Measurements from ENCODE around the gene ADAMTS2. TPM values are rescaled to one million over a fixed set of nuclear protein-coding genes. Genes with fewer than 3 reads are reported as not detected.

ADAMTS2 gene
- total RNA-seq, 1 experiment from 2014 or later = 3.9 TPM

GRCh38 chr5:179296150-179296821, 49.0 kb downstream of the ADAMTS2 start:
- no peaks in the 10 kb centered on the region for H3K9me2 ChIP-seq (ENCODE audit: insufficient read depth)
- H3K4me2 ChIP-seq (ENCODE audit: low read length) = no peak overlapping the region
- BruUV-seq (replicated peaks) = no TSS peak
- ChIA-PET POLR2A (no interaction called here), RAD21 (ENCODE audit: low non-redundant PET in 1 of 2, low total read pairs in 2 of 2, uncharacterized antibody in 2 of 2, unreplicated experiment in 2 of 2) (no interaction called here), CTCF (no interaction called here)
- H3K27me3 ChIP-seq (ENCODE audit: insufficient read depth, low read length) = no peaks in the 10 kb centered on the region
- no peaks in the 10 kb centered on the region for H3K79me2 ChIP-seq (ENCODE audit: insufficient read depth, low read length)
- TF ChIP-seq ATF3 (IDR thresholded peaks at IDR 0.05) = no peak
- TF ChIP-seq POLR2AphosphoS5 (IDR thresholded peaks at IDR 0.05; ENCODE audit: low read depth, low read length) = no peak
- no peak for TF ChIP-seq CEBPB (IDR thresholded peaks at IDR 0.05; ENCODE audit: low read depth)
- no peak for TF ChIP-seq MAX (IDR thresholded peaks at IDR 0.05)
- TF ChIP-seq JUND (IDR thresholded peaks at IDR 0.05) = no peak
- TF ChIP-seq POLR2A (IDR thresholded peaks at IDR 0.05; ENCODE audit: borderline replicate concordance, extremely low read depth, insufficient read depth, insufficient read length) = no peak
- TF ChIP-seq ZBTB33 (IDR thresholded peaks at IDR 0.05; ENCODE audit: extremely low read depth, insufficient replicate concordance, low read length) = no peak
- TF ChIP-seq TCF7L2 (IDR thresholded peaks at IDR 0.05; ENCODE audit: borderline replicate concordance, extremely low read depth, insufficient read depth, insufficient read length) = no peak
- TF ChIP-seq ELF1 (IDR thresholded peaks at IDR 0.05; ENCODE audit: borderline replicate concordance, low read depth) = no peak
- TF ChIP-seq REST (IDR thresholded peaks at IDR 0.05; ENCODE audit: low read depth) = no peak
- no peak for TF ChIP-seq EZH2phosphoT487 (IDR thresholded peaks at IDR 0.05; ENCODE audit: borderline replicate concordance)
- TF ChIP-seq ZNF274 (IDR thresholded peaks at IDR 0.05; ENCODE audit: low read depth, low read length) = no peak
- no peaks in the 10 kb centered on the region for H4K20me1 ChIP-seq (ENCODE audit: insufficient read depth)
- ATAC-seq = no peak
- H3K4me3 ChIP-seq (replicated peaks in 1 of 2; ENCODE audit: low read depth in 1 of 2, low read length in 2 of 2) = no peak overlapping the region
- H3K4me1 ChIP-seq (ENCODE audit: control insufficient read depth in 1 of 2, insufficient read depth in 2 of 2, low read length in 2 of 2) = no peaks in the 10 kb centered on the region
- intact Hi-C loops (cut with micrococcal nuclease) = no loop called here
- H3K36me3 ChIP-seq (ENCODE audit: control insufficient read depth in 1 of 2, insufficient read depth in 2 of 2, low read length in 2 of 2) = no peaks in the 10 kb centered on the region
- H3K27ac ChIP-seq (ENCODE audit: low read depth, low read length) = no peak overlapping the region
- H3K9me3 ChIP-seq (ENCODE audit: control insufficient read depth in 1 of 2, insufficient read depth in 1 of 2, low read depth in 1 of 2, low read length in 2 of 2) = no peaks in the 10 kb centered on the region
- no peak for DNase-seq (ENCODE audit: low read depth, low spot score)
- H3K9ac ChIP-seq (ENCODE audit: low read length) = no peak overlapping the region
- no peak overlapping the region for H2AFZ ChIP-seq (ENCODE audit: low read depth, low read length, poor library complexity, severe bottlenecking)

All from HCT116 (cell line).